ENCODE data around the gene ZNHIT6. TPM values are rescaled to one million over a fixed set of nuclear protein-coding genes. Genes with fewer than 3 reads are reported as not detected.
A peak's percentile ranks its signal among the peaks of the same experiment; 100 is the strongest.

ZNHIT6 gene
- total RNA-seq, 1 donor from 2014 or later: 34.9 TPM

- DNase-seq (ENCODE audit: low read depth) (no peak), FAIRE-seq (no peak)
- H3K27me3 ChIP-seq (ENCODE audit: insufficient read depth, low read length): no peaks in the 10 kb centered on the region
- no peaks in the 10 kb centered on the region for H3K9me3 Mint-ChIP-seq (ENCODE audit: unreplicated experiment)
- H3K79me2 ChIP-seq (ENCODE audit: insufficient read depth, low read length): no peaks in the 10 kb centered on the region
- peaks cover 28% of the 10 kb centered on the region for H3K4me1 Mint-ChIP-seq (ENCODE audit: low read depth, unreplicated experiment)
- no peaks in the 10 kb centered on the region for H4K20me1 ChIP-seq (ENCODE audit: insufficient read depth, low read length)
- H2AFZ ChIP-seq (ENCODE audit: low read depth, low read length): no peak overlapping the region
- no peak overlapping the region for H3K4me3 Mint-ChIP-seq (ENCODE audit: unreplicated experiment)
- H3K27ac ChIP-seq (ENCODE audit: low read depth, low read length): no peak overlapping the region
- no peak overlapping the region for H3K9ac ChIP-seq (ENCODE audit: low read length)
- H3K9me3 ChIP-seq (ENCODE audit: insufficient read depth, low read depth, low read length): no peaks in the 10 kb centered on the region
- TF ChIP-seq EZH2 (IDR thresholded peaks at IDR 0.05; ENCODE audit: insufficient read depth, low read length): no peak
- no peak for TF ChIP-seq CTCF (IDR thresholded peaks at IDR 0.05; ENCODE audit: insufficient read depth, low read depth, low read length)
- no peak overlapping the region for H3K27ac Mint-ChIP-seq (ENCODE audit: unreplicated experiment)
- peaks cover 6% of the 10 kb centered on the region for H3K36me3 ChIP-seq (ENCODE audit: insufficient read depth, low read length)
- H3K4me3 ChIP-seq (ENCODE audit: insufficient read depth, low read depth, low read length): no peak overlapping the region
- peaks cover 4% of the 10 kb centered on the region for H3K4me1 ChIP-seq (ENCODE audit: insufficient read depth, low read length)
- H3K4me2 ChIP-seq (ENCODE audit: low read length): no peak overlapping the region
- peaks cover 9% of the 10 kb centered on the region for H3K36me3 Mint-ChIP-seq (ENCODE audit: low read depth, unreplicated experiment)
- no peaks in the 10 kb centered on the region for H3K27me3 Mint-ChIP-seq (ENCODE audit: low read depth, unreplicated experiment)
Measured at GRCh38 chr1:85656256-85656655, 52.0 kb downstream of the ZNHIT6 start.

- no peaks in the 10 kb centered on the region for H3K27me3 Mint-ChIP-seq (ENCODE audit: low read depth, unreplicated experiment)
- H3K79me2 ChIP-seq (ENCODE audit: insufficient read depth, low read length): no peaks in the 10 kb centered on the region
- no peaks in the 10 kb centered on the region for H4K20me1 ChIP-seq (ENCODE audit: insufficient read depth, low read length)
- H2AFZ ChIP-seq (ENCODE audit: low read depth, low read length): no peak overlapping the region
- H3K27me3 ChIP-seq (ENCODE audit: insufficient read depth, low read length): no peaks in the 10 kb centered on the region
- peaks cover 6% of the 10 kb centered on the region for H3K36me3 ChIP-seq (ENCODE audit: insufficient read depth, low read length)
- TF ChIP-seq EZH2 (IDR thresholded peaks at IDR 0.05; ENCODE audit: insufficient read depth, low read length): no peak
- no peak for TF ChIP-seq CTCF (IDR thresholded peaks at IDR 0.05; ENCODE audit: insufficient read depth, low read depth, low read length)
- H3K4me2 ChIP-seq (ENCODE audit: low read length): no peak overlapping the region
- DNase-seq (ENCODE audit: low read depth) (no peak), FAIRE-seq (peak; percentile 32)
- no peak overlapping the region for H3K9ac ChIP-seq (ENCODE audit: low read length)
- no peak overlapping the region for H3K27ac Mint-ChIP-seq (ENCODE audit: unreplicated experiment)
- H3K4me1 ChIP-seq (ENCODE audit: insufficient read depth, low read length): peaks cover 4% of the 10 kb centered on the region
- peaks cover 2% of the 10 kb centered on the region for H3K9me3 Mint-ChIP-seq (ENCODE audit: unreplicated experiment)
- H3K27ac ChIP-seq (ENCODE audit: low read depth, low read length): no peak overlapping the region
- no peaks in the 10 kb centered on the region for H3K9me3 ChIP-seq (ENCODE audit: insufficient read depth, low read depth, low read length)
- H3K4me3 Mint-ChIP-seq (ENCODE audit: unreplicated experiment): no peak overlapping the region
- no peak overlapping the region for H3K4me3 ChIP-seq (ENCODE audit: insufficient read depth, low read depth, low read length)
- peaks cover 14% of the 10 kb centered on the region for H3K36me3 Mint-ChIP-seq (ENCODE audit: low read depth, unreplicated experiment)
- H3K4me1 Mint-ChIP-seq (ENCODE audit: low read depth, unreplicated experiment): peaks cover 28% of the 10 kb centered on the region
Measured at GRCh38 chr1:85655315-85655714, 52.9 kb downstream of the ZNHIT6 start.

GRCh38 chr1:85654066-85654782 is 54.0 kb downstream of the ZNHIT6 start:
- no peak overlapping the region for H2AFZ ChIP-seq (ENCODE audit: low read depth, low read length)
- no peaks in the 10 kb centered on the region for H3K27me3 ChIP-seq (ENCODE audit: insufficient read depth, low read length)
- TF ChIP-seq CTCF (IDR thresholded peaks at IDR 0.05; ENCODE audit: insufficient read depth, low read depth, low read length) (no peak), EZH2 (IDR thresholded peaks at IDR 0.05; ENCODE audit: insufficient read depth, low read length) (no peak)
- no peak overlapping the region for H3K4me3 ChIP-seq (ENCODE audit: insufficient read depth, low read depth, low read length)
- no peak overlapping the region for H3K4me2 ChIP-seq (ENCODE audit: low read length)
- no peak overlapping the region for H3K27ac ChIP-seq (ENCODE audit: low read depth, low read length)
- H3K9me3 Mint-ChIP-seq (ENCODE audit: unreplicated experiment): peaks cover 2% of the 10 kb centered on the region
- H3K4me1 Mint-ChIP-seq (ENCODE audit: low read depth, unreplicated experiment): peaks cover 28% of the 10 kb centered on the region
- H3K4me1 ChIP-seq (ENCODE audit: insufficient read depth, low read length): peaks cover 4% of the 10 kb centered on the region
- no peak overlapping the region for H3K4me3 Mint-ChIP-seq (ENCODE audit: unreplicated experiment)
- no peak overlapping the region for H3K9ac ChIP-seq (ENCODE audit: low read length)
- FAIRE-seq (peak; percentile 76), DNase-seq (ENCODE audit: low read depth) (peak; percentile 40)
- peaks cover 6% of the 10 kb centered on the region for H3K36me3 ChIP-seq (ENCODE audit: insufficient read depth, low read length)
- H3K9me3 ChIP-seq (ENCODE audit: insufficient read depth, low read depth, low read length): no peaks in the 10 kb centered on the region
- H3K79me2 ChIP-seq (ENCODE audit: insufficient read depth, low read length): no peaks in the 10 kb centered on the region
- H3K27ac Mint-ChIP-seq (ENCODE audit: unreplicated experiment): no peak overlapping the region
- H3K36me3 Mint-ChIP-seq (ENCODE audit: low read depth, unreplicated experiment): peaks cover 19% of the 10 kb centered on the region
- H4K20me1 ChIP-seq (ENCODE audit: insufficient read depth, low read length): no peaks in the 10 kb centered on the region
- H3K27me3 Mint-ChIP-seq (ENCODE audit: low read depth, unreplicated experiment): no peaks in the 10 kb centered on the region

All from astrocyte (in vitro differentiated cells and primary cell).